ENCODE results near the gene SSBP4. TPM values are rescaled to one million over a fixed set of nuclear protein-coding genes. Genes with fewer than 3 reads are reported as not detected.
A peak's percentile ranks its signal among the peaks of the same experiment; 100 is the strongest.

Gene SSBP4
- total and polyA plus RNA-seq, 12 donors, result 17.6 to 51.6 (median 30.1) TPM

- Histone ChIP-seq H3K27me3 (no peaks in the 10 kb centered on the region), H3K4me1 (peaks cover 22 to 99% (median 59%) of the 10 kb centered on the region in 9 donors), H3K36me3 (peaks cover 0 to 4% (median 0%) of the 10 kb centered on the region in 9 donors), H3K27ac (peak overlapping the region in 9 of 10 donors; percentile 57 to 96 (median 82)), H3K4me3 (no peak overlapping the region), H3K9me3 (no peaks in the 10 kb centered on the region)
- 20 to 22% methylated on average over 13 of the region's 13 CpGs for WGBS, 2 donors
- TF ChIP-seq CTCF (IDR thresholded peaks at IDR 0.05), result no peak
- ATAC-seq (peak; percentile 10 to 81 (median 63)), DNase-seq (no peak)
- intact Hi-C loops (cut with DNase I), result no loop called here
Measured at GRCh38 chr19:18480006-18480691, 61.0 kb downstream of the SSBP4 start.

- Histone ChIP-seq H3K27me3 (no peaks in the 10 kb centered on the region), H3K27ac (peak overlapping the region in 2 of 10 donors; percentile 92 to 96), H3K4me1 (peaks cover 32 to 99% (median 63%) of the 10 kb centered on the region in 9 donors), H3K4me3 (no peak overlapping the region), H3K36me3 (peaks cover 0 to 2% (median 0%) of the 10 kb centered on the region in 9 donors), H3K9me3 (no peaks in the 10 kb centered on the region)
- WGBS, 2 donors, result 94 to 96% methylated on average over 12 of the region's 12 CpGs
- TF ChIP-seq CTCF (IDR thresholded peaks at IDR 0.05), result no peak
- DNase-seq, result no peak
- intact Hi-C loops (cut with DNase I), result no loop called here
- ATAC-seq, result no peak
Measured at GRCh38 chr19:18481505-18482222, 62.5 kb downstream of the SSBP4 start.

- peaks cover 38 to 99% (median 75%) of the 10 kb centered on the region in 9 donors for H3K4me1 ChIP-seq
- H3K4me3 ChIP-seq, result no peak overlapping the region
- H3K27ac ChIP-seq, result peak overlapping the region in 1 of 10 donors; percentile 0
- no peak for ATAC-seq
- H3K27me3 ChIP-seq, result no peaks in the 10 kb centered on the region
- 73 to 81% methylated on average over 12 of the region's 12 CpGs for WGBS, 2 donors
- no peaks in the 10 kb centered on the region for H3K36me3 ChIP-seq
- no peak for DNase-seq
- intact Hi-C loops (cut with DNase I), result no loop called here
- no peaks in the 10 kb centered on the region for H3K9me3 ChIP-seq
- TF ChIP-seq CTCF (IDR thresholded peaks at IDR 0.05), result no peak
Measured at GRCh38 chr19:18483119-18483890, 64.1 kb downstream of the SSBP4 start.

Small RNAs within 50 kb of the gene (microRNA-seq; reads per million reads assigned to microRNA genes)
- gene MIR3189, result 0 reads per million in 2 donors

Other genes starting within 250 kb of the SSBP4 start
- gene IFI30, start 245.6 kb upstream of the SSBP4 start, total RNA-seq, result 100 to 1,000 TPM in 1 of 10 donors, 10 to 100 TPM in 7, 1 to 10 TPM in 2; 6.5 to 241 (median 11.9) TPM
- 10 to 100 TPM in 1 of 2 donors, 1 to 10 TPM in 1; 9.7 to 31.2 TPM for gene IFI30, start 245.6 kb upstream of the SSBP4 start, polyA plus RNA-seq
- 10 to 100 TPM; 10.6 to 16.5 (median 14.5) TPM for gene MPV17L2, start 226.2 kb upstream of the SSBP4 start, total RNA-seq
- 10 to 100 TPM; 23.0 to 61.9 TPM for gene MPV17L2, start 226.2 kb upstream of the SSBP4 start, polyA plus RNA-seq
- 10 to 100 TPM; 24.1 to 36.3 (median 31.4) TPM for gene RAB3A, start 215.4 kb upstream of the SSBP4 start, total RNA-seq
- gene RAB3A, start 215.4 kb upstream of the SSBP4 start, polyA plus RNA-seq, result 10 to 100 TPM in 1 of 2 donors, 1 to 10 TPM in 1; 7.8 to 16.7 TPM
- 1 to 10 TPM in 4 of 10 donors, under 1 TPM in 6; 0.30 to 4.2 (median 0.85) TPM for gene PDE4C, start 193.0 kb upstream of the SSBP4 start, total RNA-seq
- 1 to 10 TPM; 1.2 to 6.3 TPM for gene PDE4C, start 193.0 kb upstream of the SSBP4 start, polyA plus RNA-seq
- gene IQCN, start 144.9 kb upstream of the SSBP4 start, total RNA-seq, result 1 to 10 TPM in 5 of 10 donors, under 1 TPM in 5; 0.49 to 1.5 (median 0.96) TPM
- gene IQCN, start 144.9 kb upstream of the SSBP4 start, polyA plus RNA-seq, result 1 to 10 TPM in 1 of 2 donors, under 1 TPM in 1; 0.17 to 7.8 TPM
- 100 to 1,000 TPM in 9 of 10 donors, 10 to 100 TPM in 1; 93.7 to 195 (median 133) TPM for gene JUND, start 137.8 kb upstream of the SSBP4 start, total RNA-seq
- 100 to 1,000 TPM; 103 to 278 TPM for gene JUND, start 137.8 kb upstream of the SSBP4 start, polyA plus RNA-seq
- gene LSM4, start 96.3 kb upstream of the SSBP4 start, total RNA-seq, result 100 to 1,000 TPM in 1 of 10 donors, 10 to 100 TPM in 9; 73.2 to 114 (median 93.3) TPM
- 100 to 1,000 TPM; 135 to 163 TPM for gene LSM4, start 96.3 kb upstream of the SSBP4 start, polyA plus RNA-seq
- 10 to 100 TPM; 36.0 to 61.3 (median 46.8) TPM for gene PGPEP1, start 78.8 kb upstream of the SSBP4 start, total RNA-seq
- gene PGPEP1, start 78.8 kb upstream of the SSBP4 start, polyA plus RNA-seq, result 10 to 100 TPM; 10.0 to 27.2 TPM
- 1 to 10 TPM in 4 of 10 donors, under 1 TPM in 6; 0.44 to 2.5 (median 0.79) TPM for gene GDF15, start 33.2 kb upstream of the SSBP4 start, total RNA-seq
- under 1 TPM; 0.44 to 0.62 TPM for gene GDF15, start 33.2 kb upstream of the SSBP4 start, polyA plus RNA-seq
- gene LRRC25, start 21.8 kb upstream of the SSBP4 start, total RNA-seq, result 10 to 100 TPM in 1 of 10 donors, 1 to 10 TPM in 7, under 1 TPM in 2; 0.57 to 13.3 (median 1.8) TPM
- 1 to 10 TPM; 1.1 to 2.2 TPM for gene LRRC25, start 21.8 kb upstream of the SSBP4 start, polyA plus RNA-seq
- gene ISYNA1, start 18.7 kb downstream of the SSBP4 start, total RNA-seq, result 10 to 100 TPM; 12.6 to 40.7 (median 18.0) TPM
- 100 to 1,000 TPM in 1 of 2 donors, 10 to 100 TPM in 1; 21.4 to 137 TPM for gene ISYNA1, start 18.7 kb downstream of the SSBP4 start, polyA plus RNA-seq
- gene ELL, start 102.7 kb downstream of the SSBP4 start, total RNA-seq, result 10 to 100 TPM in 2 of 10 donors, 1 to 10 TPM in 8; 5.7 to 13.1 (median 7.5) TPM
- gene ELL, start 102.7 kb downstream of the SSBP4 start, polyA plus RNA-seq, result 1 to 10 TPM; 4.0 to 6.7 TPM
- 100 to 1,000 TPM; 132 to 196 (median 151) TPM for gene FKBP8, start 124.2 kb downstream of the SSBP4 start, total RNA-seq
- 100 to 1,000 TPM; 153 to 308 TPM for gene FKBP8, start 124.2 kb downstream of the SSBP4 start, polyA plus RNA-seq
- 10 to 100 TPM; 35.6 to 63.9 (median 45.6) TPM for gene KXD1, start 138.5 kb downstream of the SSBP4 start, total RNA-seq
- 10 to 100 TPM; 41.2 to 88.6 TPM for gene KXD1, start 138.5 kb downstream of the SSBP4 start, polyA plus RNA-seq
- 100 to 1,000 TPM; 634 to 883 (median 716) TPM for gene UBA52, start 152.5 kb downstream of the SSBP4 start, total RNA-seq
- gene UBA52, start 152.5 kb downstream of the SSBP4 start, polyA plus RNA-seq, result 1,000 to 10,000 TPM; 1,270 to 1,276 TPM
- 10 to 100 TPM; 63.4 to 96.3 (median 68.7) TPM for gene REX1BD, start 169.4 kb downstream of the SSBP4 start, total RNA-seq
- gene REX1BD, start 169.4 kb downstream of the SSBP4 start, polyA plus RNA-seq, result 100 to 1,000 TPM in 1 of 2 donors, 10 to 100 TPM in 1; 58.5 to 107 TPM
- 10 to 100 TPM in 3 of 10 donors, 1 to 10 TPM in 6, under 1 TPM in 1; 0.68 to 42.1 (median 4.5) TPM for gene CRLF1, start 187.4 kb downstream of the SSBP4 start, total RNA-seq
- gene CRLF1, start 187.4 kb downstream of the SSBP4 start, polyA plus RNA-seq, result 100 to 1,000 TPM; 154 to 161 TPM
- gene TMEM59L, start 193.5 kb downstream of the SSBP4 start, total RNA-seq, result 1 to 10 TPM in 5 of 10 donors, under 1 TPM in 5; 0.13 to 4.5 (median 0.89) TPM
- gene TMEM59L, start 193.5 kb downstream of the SSBP4 start, polyA plus RNA-seq, result 10 to 100 TPM in 1 of 2 donors, 1 to 10 TPM in 1; 2.5 to 13.8 TPM
- 1 to 10 TPM; 4.6 to 8.2 (median 6.3) TPM for gene KLHL26, start 217.6 kb downstream of the SSBP4 start, total RNA-seq
- gene KLHL26, start 217.6 kb downstream of the SSBP4 start, polyA plus RNA-seq, result 1 to 10 TPM; 3.4 to 4.6 TPM

All from heart right ventricle (tissue), 16 donors.